ENCODE results near the gene KLHL13.
"Not testable (repeated sequence)": the region's sequence is repeated elsewhere in the genome, so short reads cannot be mapped to it uniquely, and the experiment has no call there.

The KLHL13 gene, protein sequence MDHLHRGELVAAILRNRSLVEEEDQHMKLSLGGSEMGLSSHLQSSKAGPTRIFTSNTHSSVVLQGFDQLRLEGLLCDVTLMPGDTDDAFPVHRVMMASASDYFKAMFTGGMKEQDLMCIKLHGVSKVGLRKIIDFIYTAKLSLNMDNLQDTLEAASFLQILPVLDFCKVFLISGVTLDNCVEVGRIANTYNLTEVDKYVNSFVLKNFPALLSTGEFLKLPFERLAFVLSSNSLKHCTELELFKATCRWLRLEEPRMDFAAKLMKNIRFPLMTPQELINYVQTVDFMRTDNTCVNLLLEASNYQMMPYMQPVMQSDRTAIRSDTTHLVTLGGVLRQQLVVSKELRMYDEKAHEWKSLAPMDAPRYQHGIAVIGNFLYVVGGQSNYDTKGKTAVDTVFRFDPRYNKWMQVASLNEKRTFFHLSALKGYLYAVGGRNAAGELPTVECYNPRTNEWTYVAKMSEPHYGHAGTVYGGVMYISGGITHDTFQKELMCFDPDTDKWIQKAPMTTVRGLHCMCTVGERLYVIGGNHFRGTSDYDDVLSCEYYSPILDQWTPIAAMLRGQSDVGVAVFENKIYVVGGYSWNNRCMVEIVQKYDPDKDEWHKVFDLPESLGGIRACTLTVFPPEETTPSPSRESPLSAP

DNA sequence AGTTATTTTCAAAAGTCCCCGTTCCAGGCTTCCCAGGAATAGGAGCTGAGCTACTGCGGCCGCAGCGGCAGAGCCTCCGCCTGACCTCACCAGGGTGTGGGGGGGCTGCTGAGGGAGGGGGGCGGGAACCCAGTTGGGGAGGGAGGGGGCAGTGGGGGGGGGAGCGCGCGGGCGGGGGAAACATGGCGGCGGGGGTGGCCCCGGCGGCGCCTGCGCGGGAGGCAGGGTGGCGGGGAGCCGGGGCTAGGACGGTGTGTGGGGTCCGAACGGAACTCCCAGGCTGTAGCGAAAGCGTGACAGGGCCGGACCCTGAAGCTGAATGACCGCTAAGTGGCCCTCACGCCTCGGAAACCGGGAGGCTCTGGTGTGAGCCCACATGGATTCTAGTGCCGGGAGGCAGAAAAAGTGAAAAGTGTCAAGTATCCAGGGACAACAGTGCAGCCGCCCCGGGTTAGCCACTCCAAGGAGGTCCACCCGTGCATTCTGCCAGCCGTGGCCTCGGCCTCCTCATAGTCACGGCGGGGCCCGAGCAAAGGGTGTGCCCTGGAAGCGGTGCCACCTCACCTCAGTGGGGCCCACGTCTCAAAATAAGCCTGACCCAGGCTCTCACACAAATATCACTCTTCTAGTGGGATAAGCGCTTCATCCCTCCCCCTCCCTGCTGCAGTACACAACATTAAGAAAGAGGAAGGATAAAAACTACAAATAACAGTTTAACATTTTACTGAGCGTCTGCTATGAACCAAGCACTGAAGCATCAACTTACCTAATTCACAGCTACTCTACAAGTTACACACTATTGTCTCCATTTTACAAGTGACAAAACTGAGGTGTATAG, at the start of gene KLHL13:
TSS of gene KLHL13 (minus strand) at position 98 of the 838 bp plus-strand sequence. CDS start 88,337 bp downstream, outside the sequence.
- no peak for DNase-seq

DNA sequence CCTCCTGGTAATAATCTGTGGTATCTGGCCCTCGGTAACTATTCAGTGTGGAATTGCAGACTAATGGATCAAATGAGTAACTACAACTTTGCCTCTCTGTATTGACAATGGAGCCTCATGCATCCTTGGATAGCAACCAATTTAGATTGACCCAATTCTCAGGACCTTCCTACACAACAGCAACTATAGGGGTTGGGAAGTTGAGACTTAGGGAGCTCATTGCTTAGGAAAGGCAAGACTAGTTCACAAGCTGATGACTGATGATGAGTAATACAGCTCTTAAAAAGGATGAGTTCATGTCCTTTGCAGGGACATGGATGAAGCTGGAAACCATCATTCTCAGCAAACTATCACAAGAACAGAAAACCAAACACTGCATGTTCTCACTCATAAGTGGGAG, 47.5 kb upstream of the KLHL13 start:
- no peak for DNase-seq

DNA sequence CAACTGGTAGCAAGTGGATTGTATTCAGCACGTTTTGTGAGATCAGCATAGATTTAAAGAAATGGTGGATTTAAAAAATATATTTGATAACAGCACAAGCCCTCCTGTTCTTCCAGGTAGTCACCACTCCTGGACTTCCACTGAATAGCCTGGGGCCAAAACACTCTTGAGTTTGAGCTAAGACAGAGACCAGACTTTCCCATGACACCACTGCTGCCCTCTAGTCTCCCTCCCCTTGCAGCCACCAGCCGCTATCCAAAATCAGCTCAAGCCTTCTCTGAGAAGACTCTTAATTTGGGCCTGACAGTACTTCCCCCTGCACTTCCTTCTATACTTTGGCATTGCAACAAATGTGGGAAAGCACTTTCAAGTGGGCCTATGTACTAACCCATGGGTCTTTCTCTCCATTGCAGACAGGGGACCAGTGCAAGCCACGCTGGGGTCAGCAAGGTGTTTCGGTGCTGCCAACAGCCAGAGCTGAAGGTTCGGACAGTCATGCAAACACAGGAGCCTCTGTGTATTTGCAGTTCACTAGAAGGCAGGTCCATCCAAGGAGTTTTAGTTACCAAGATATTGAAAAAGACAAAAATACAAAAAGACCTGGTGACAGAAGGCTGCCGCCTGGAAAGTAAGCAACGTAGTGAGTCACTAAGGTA, 40.5 kb upstream of the KLHL13 start:
- DNase-seq: no peak

DNA sequence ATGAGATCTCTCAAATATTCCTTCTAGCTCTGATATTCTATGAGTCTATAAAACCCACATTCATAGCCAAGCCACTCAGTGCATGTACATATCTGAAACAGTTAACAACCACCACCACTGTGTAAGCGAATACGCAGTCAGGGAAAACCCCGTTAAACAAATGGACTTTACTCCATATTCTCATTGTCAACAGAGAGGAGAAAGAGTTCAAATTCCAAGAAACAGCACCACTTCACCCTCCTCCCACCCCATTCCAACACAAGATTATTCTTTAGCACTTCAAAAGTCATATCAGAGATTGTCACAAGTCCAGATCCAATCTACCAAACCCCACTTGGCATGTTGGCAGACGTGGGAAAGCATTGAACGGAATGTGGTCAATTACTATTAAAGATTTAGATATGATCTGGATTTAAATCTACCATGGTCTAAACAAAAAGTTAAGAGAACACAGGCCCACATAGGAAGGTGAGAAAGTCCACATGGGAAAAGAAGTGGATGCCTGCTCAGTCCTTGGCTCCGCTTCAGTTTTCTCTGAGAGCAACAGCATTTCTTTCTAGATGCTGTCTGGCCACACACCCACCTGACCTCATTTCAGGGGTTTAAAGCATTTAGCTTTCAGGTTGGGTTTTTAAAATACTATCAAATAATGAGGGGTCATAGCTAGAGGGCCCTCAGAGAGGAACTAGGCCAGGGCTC, 39.8 kb upstream of the KLHL13 start:
- no peak for DNase-seq

- DNase-seq: no peak
These were observed 36.7 kb upstream of the KLHL13 start for GRCh38 chrX:118153270-118153669.

GRCh38 chrX:118152721-118153120, 36.1 kb upstream of the KLHL13 start:
- no peak for DNase-seq

- no peak for DNase-seq
These were observed 32.1 kb upstream of the KLHL13 start for GRCh38 chrX:118148737-118149136.

DNA sequence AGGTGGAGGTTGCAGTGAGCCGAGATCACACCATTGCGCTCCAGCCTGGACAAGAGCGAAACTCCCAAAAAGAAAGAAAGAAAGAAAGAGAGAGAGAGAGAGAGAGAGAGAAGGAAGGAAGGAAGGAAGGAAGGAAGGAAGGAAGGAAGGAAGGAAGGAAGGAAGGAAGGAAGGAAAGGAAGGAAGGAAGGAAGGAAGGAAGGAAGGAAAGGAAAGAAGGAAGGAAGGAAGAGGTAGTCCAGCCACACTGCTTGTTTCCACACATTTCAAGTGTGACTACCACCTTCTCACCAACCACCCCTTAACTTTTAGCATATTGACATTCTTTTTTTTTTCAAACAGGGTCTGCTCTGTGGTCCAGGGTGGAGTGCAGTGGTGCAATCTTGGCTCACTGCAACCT, 31.2 kb upstream of the KLHL13 start:
- not testable (repeated sequence) for DNase-seq

DNA sequence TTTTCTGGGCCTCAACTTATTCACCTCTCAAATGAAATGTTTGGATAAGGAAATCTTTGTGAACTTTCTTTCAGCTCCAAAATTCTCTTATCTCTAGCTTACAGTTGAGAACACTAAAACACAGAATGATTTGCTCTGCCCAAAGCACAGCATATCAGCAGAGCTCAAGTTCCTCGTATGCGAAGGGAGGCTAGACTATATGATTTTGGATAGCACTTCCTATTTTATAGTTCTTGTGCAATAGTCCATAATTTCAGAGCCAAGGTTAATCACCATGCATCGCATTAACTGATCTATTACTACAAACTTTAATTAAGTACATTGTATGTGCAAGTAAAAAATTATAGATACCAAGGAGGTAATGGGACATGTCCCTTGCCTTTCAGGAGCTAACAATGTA, 27.0 kb upstream of the KLHL13 start:
- DNase-seq: no peak

DNA sequence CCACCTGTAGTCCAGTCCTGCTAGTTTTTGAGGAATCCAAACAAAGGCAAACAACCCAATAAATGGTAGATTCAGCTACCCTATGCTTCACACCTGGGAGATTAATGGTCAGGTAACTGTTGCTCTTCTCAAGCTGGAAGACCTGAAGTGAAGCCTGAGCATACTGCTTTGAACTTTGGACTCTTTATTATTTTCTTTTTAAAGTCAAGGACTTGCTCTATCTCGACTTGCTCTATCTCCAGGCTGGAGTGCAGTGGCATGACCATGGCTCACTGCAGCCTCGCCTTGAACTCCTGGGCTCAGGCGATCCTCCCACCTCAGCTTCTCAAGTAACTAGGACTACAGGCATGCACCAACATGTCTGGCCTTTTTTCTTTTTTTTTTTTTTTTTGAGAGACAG, 14.7 kb upstream of the KLHL13 start:
- no peak for DNase-seq

- no peak for DNase-seq
These were observed 13.1 kb upstream of the KLHL13 start for GRCh38 chrX:118129681-118130080.

DNA sequence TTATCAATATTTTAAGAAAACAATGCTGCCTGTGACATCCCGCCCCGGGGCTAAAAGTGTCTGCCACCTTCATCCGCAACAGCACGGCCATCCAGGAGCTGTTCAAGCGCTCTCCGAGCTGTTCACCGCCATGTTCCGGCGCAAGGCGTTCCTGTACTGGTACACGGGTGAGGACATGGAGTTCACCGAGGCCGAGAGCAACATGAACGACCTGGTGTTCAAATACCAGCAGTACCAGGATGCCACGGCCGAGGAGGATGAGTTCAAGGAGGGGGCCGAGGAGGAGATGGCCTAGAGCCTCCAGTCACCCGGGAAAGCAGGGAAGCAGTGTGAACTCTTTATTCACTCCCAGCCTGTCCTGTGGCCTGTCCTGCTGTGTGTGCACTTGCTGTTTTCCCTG, 12.1 kb upstream of the KLHL13 start:
- DNase-seq: no peak

GRCh38 chrX:118126286-118126685, 9.7 kb upstream of the KLHL13 start:
- no peak for DNase-seq

- not testable (repeated sequence) for DNase-seq
These were observed 7.6 kb upstream of the KLHL13 start for GRCh38 chrX:118124243-118124642.

- DNase-seq: no peak
These were observed 1.1 kb upstream of the KLHL13 start for GRCh38 chrX:118117741-118118140.

- DNase-seq: no peak
These were observed 477 bp downstream of the KLHL13 start for GRCh38 chrX:118115953-118116712.

DNA sequence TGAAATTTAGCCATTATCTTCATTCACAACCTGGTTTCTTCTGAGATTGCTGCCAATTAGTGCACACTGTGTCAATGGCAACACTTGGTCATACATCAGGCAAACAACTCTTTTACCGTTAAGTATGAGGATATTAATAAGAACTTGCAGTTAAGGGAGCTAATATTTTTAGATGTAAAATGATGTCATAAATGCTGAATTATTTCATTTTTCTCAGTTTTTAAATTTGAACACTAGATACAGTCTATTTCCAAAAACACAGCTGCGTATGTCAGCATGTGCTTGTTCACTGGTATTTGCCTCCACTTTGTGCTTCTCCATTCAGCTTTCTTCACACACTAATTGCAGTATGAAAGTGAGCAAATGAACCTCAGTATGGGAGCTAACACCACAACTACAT, 1.6 kb downstream of the KLHL13 start:
- DNase-seq: no peak

DNA sequence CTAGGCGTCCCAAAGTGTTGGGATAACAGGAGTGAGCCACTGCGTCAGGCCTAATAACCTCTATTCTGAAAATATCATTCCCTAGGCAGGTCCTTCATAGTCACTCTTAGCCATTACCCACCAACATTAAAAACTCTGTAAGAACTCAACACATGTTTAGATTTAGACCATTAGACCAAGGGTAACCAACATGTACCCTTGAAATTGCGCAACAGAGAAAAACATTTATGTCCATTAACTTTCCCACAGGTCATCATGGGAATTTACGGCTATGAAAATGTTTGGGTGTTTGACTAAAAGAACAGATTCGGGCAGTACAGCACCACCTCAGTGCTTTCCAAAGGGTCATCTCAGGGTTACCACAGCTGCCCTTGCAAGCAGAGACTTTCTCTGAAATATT, 7.5 kb downstream of the KLHL13 start:
- DNase-seq: no peak

- DNase-seq: no peak
These were observed 8.3 kb downstream of the KLHL13 start for GRCh38 chrX:118108304-118108703.

DNA sequence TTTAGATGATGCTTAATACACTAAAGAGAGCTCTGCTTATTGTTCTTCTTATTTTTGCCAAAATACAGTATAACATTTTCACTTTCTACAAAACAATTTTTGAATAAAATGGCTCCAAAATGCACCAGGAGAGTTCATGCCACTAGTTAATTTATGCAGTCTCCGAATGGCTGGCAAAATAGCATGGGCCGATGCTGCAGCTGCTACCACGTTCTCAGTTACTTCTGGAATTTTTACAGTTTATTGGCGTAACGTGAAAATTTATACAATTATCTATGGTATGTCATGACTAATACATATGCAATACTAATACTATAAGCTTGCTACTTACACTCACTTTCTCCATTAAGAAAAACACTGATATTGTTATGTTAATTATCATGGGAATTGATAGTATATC, 16.5 kb downstream of the KLHL13 start:
- no peak for DNase-seq

GRCh38 chrX:118088084-118088483, 28.5 kb downstream of the KLHL13 start:
- DNase-seq: no peak

DNA sequence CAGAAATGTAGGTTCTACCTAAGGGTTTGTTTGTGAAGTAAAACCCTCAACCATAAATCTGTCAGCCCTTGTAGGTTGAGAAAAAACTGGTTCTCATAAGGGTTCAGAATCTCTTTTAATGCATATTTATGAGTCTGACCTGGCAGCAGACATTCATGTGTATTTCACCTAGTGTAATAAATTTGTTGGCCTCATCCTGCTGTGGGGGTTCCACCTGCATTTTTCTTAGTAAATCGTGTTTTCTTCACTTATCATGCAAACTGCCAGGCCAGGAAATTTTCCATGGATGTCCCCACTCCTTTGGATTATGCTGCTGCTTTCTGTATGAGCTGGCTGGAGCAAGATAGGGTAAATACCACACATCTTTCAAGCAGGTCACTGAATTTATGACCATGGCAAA, 42.4 kb downstream of the KLHL13 start:
- DNase-seq: no peak
